ENCODE measurements around the gene RFC3.
A peak's percentile ranks its signal among the peaks of the same experiment; 100 is the strongest.

RFC3 gene

DNA sequence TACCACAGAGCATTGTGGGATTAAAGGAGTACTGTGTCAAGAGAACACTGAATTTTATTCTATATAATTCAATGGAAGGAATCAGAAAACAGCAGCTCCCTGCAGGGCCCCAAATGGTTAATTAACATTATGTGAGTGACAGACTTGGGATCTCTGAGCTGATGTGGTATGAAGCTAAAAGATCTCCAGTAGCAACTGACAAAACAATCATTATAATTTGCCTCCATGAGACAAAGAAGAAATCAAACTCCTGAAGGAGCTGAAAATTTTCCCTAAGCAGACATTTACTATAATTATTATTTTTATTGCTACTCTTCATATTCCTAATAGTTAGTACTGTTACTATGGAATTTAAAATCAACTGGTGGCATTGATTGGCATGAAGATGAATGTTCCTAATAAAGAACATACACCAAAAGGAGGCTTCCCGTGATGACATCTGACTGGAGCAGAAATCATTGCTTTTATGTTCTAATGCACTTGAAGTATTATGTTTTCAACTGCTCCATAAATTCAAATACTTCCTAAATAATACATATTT is 28.8 kb upstream of the RFC3 start:
- Histone ChIP-seq H3K4me1 (ENCODE audit: insufficient read depth, low read length) (peaks cover 22% of the 10 kb centered on the region), H3K9ac (ENCODE audit: low read depth, low read length) (no peak overlapping the region), H3K27ac (ENCODE audit: low read length) (no peak overlapping the region), H2AFZ (ENCODE audit: low read depth, low read length) (no peak overlapping the region), H4K20me1 (ENCODE audit: insufficient read depth, low read length) (no peaks in the 10 kb centered on the region), H3K4me3 (ENCODE audit: low read depth in 1 of 2, low read length in 2 of 2) (no peak overlapping the region), H3K79me2 (ENCODE audit: insufficient read depth, low read length) (no peaks in the 10 kb centered on the region), H3K36me3 (ENCODE audit: insufficient read depth, low read length) (no peaks in the 10 kb centered on the region), H3K27me3 (ENCODE audit: insufficient read depth, low read length, poor library complexity) (no peaks in the 10 kb centered on the region), H3K9me3 (ENCODE audit: insufficient read depth, low read length, severe bottlenecking) (peaks cover 2% of the 10 kb centered on the region), H3K4me2 (ENCODE audit: insufficient read depth, low read length) (no peak overlapping the region)
- DNase-seq (no peak), ATAC-seq (ENCODE audit: insufficient read depth, low read depth) (no peak)
- TF ChIP-seq, protein P1, sequence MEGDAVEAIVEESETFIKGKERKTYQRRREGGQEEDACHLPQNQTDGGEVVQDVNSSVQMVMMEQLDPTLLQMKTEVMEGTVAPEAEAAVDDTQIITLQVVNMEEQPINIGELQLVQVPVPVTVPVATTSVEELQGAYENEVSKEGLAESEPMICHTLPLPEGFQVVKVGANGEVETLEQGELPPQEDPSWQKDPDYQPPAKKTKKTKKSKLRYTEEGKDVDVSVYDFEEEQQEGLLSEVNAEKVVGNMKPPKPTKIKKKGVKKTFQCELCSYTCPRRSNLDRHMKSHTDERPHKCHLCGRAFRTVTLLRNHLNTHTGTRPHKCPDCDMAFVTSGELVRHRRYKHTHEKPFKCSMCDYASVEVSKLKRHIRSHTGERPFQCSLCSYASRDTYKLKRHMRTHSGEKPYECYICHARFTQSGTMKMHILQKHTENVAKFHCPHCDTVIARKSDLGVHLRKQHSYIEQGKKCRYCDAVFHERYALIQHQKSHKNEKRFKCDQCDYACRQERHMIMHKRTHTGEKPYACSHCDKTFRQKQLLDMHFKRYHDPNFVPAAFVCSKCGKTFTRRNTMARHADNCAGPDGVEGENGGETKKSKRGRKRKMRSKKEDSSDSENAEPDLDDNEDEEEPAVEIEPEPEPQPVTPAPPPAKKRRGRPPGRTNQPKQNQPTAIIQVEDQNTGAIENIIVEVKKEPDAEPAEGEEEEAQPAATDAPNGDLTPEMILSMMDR (IDR thresholded peaks at IDR 0.05; ENCODE audit: borderline replicate concordance, extremely low read depth, low read length, poor library complexity, severe bottlenecking) = no peak
- no peak for TF ChIP-seq EZH2 (IDR thresholded peaks at IDR 0.05; ENCODE audit: borderline replicate concordance, low read depth, low read length, severe bottlenecking)

DNA sequence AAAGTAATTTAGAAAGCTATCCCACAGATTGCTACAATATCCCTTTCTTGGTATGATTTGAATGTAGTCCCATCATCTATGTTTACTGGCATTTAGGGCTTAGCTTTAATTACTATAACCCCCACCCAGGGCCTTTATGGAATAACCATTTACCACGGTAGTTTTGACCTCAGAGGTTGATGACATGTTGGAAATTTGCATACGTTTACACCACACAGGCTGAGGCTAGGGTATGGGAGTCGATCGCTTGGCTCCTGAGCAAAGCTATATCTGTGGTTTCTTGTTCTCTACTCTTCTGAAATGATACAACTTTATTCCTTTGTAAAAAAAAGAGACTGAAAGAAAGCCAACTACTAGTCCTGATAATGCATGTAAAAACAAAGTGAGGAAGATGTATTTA is 28.2 kb upstream of the RFC3 start:
- H3K36me3 ChIP-seq (ENCODE audit: insufficient read depth, low read length) = no peaks in the 10 kb centered on the region
- no peaks in the 10 kb centered on the region for H3K9me3 ChIP-seq (ENCODE audit: insufficient read depth, low read length, severe bottlenecking)
- ATAC-seq (ENCODE audit: insufficient read depth, low read depth) = no peak
- no peak overlapping the region for H2AFZ ChIP-seq (ENCODE audit: low read depth, low read length)
- no peak overlapping the region for H3K4me2 ChIP-seq (ENCODE audit: insufficient read depth, low read length)
- no peaks in the 10 kb centered on the region for H3K27me3 ChIP-seq (ENCODE audit: insufficient read depth, low read length, poor library complexity)
- no peak for TF ChIP-seq EZH2 (IDR thresholded peaks at IDR 0.05; ENCODE audit: borderline replicate concordance, low read depth, low read length, severe bottlenecking)
- TF ChIP-seq, protein P1 (IDR thresholded peaks at IDR 0.05; ENCODE audit: borderline replicate concordance, extremely low read depth, low read length, poor library complexity, severe bottlenecking) = no peak
- no peak overlapping the region for H3K27ac ChIP-seq (ENCODE audit: low read length)
- H4K20me1 ChIP-seq (ENCODE audit: insufficient read depth, low read length) = no peaks in the 10 kb centered on the region
- H3K9ac ChIP-seq (ENCODE audit: low read depth, low read length) = no peak overlapping the region
- H3K4me3 ChIP-seq (ENCODE audit: low read depth in 1 of 2, low read length in 2 of 2) = no peak overlapping the region
- no peak for DNase-seq
- H3K79me2 ChIP-seq (ENCODE audit: insufficient read depth, low read length) = no peaks in the 10 kb centered on the region
- peaks cover 22% of the 10 kb centered on the region for H3K4me1 ChIP-seq (ENCODE audit: insufficient read depth, low read length)

DNA sequence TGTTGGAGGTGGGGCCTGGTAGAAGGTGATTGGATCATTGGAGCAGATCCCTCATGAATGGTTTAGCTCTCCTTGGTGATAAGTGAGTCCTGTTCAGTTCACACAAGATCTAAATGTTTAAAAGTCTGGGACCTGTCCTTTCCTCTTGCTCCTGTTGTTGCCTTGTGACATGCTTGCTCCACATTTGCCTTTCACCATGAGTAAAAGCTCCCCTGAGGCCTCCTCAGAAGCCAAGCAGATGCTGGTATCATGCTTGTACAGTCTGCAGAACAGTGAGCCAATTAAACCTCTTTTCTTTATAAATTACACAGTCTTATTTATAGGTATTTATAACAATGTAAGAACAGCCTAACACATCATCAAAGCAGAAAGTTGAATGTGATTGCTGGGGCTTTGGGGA is 24.2 kb upstream of the RFC3 start:
- H3K27ac ChIP-seq (ENCODE audit: low read length) = no peak overlapping the region
- no peak for TF ChIP-seq EZH2 (IDR thresholded peaks at IDR 0.05; ENCODE audit: borderline replicate concordance, low read depth, low read length, severe bottlenecking)
- TF ChIP-seq, protein P1 (IDR thresholded peaks at IDR 0.05; ENCODE audit: borderline replicate concordance, extremely low read depth, low read length, poor library complexity, severe bottlenecking) = no peak
- DNase-seq (no peak), ATAC-seq (ENCODE audit: insufficient read depth, low read depth) (no peak)
- no peaks in the 10 kb centered on the region for H3K27me3 ChIP-seq (ENCODE audit: insufficient read depth, low read length, poor library complexity)
- no peak overlapping the region for H3K9ac ChIP-seq (ENCODE audit: low read depth, low read length)
- H3K4me1 ChIP-seq (ENCODE audit: insufficient read depth, low read length) = no peaks in the 10 kb centered on the region
- no peaks in the 10 kb centered on the region for H3K9me3 ChIP-seq (ENCODE audit: insufficient read depth, low read length, severe bottlenecking)
- no peak overlapping the region for H2AFZ ChIP-seq (ENCODE audit: low read depth, low read length)
- no peaks in the 10 kb centered on the region for H4K20me1 ChIP-seq (ENCODE audit: insufficient read depth, low read length)
- no peak overlapping the region for H3K4me3 ChIP-seq (ENCODE audit: low read depth in 1 of 2, low read length in 2 of 2)
- H3K4me2 ChIP-seq (ENCODE audit: insufficient read depth, low read length) = no peak overlapping the region
- H3K79me2 ChIP-seq (ENCODE audit: insufficient read depth, low read length) = no peaks in the 10 kb centered on the region
- no peaks in the 10 kb centered on the region for H3K36me3 ChIP-seq (ENCODE audit: insufficient read depth, low read length)

DNA sequence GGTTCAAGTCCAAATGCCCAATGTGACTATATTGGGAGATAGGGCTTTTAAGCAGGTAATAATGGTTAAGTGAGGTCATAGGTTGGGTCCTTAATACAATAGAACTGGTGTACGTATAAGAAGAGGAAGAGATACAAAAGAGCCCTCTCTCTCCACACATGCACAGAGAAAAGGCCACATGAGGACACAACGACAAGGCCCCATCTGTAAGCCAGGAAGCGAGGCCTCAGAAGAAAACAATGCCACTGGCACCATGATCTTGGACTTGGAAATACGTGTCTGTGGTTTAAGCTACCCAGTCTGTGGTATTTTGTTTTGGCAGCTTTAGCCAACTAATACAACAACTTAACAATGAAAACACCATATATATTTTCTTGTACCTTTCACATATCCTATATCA is 23.4 kb upstream of the RFC3 start:
- H3K9me3 ChIP-seq (ENCODE audit: insufficient read depth, low read length, severe bottlenecking) = no peaks in the 10 kb centered on the region
- no peaks in the 10 kb centered on the region for H3K27me3 ChIP-seq (ENCODE audit: insufficient read depth, low read length, poor library complexity)
- TF ChIP-seq, protein P1 (IDR thresholded peaks at IDR 0.05; ENCODE audit: borderline replicate concordance, extremely low read depth, low read length, poor library complexity, severe bottlenecking) = no peak
- TF ChIP-seq EZH2 (IDR thresholded peaks at IDR 0.05; ENCODE audit: borderline replicate concordance, low read depth, low read length, severe bottlenecking) = no peak
- H3K4me3 ChIP-seq (ENCODE audit: low read depth in 1 of 2, low read length in 2 of 2) = no peak overlapping the region
- no peaks in the 10 kb centered on the region for H3K36me3 ChIP-seq (ENCODE audit: insufficient read depth, low read length)
- ATAC-seq (ENCODE audit: insufficient read depth, low read depth) (peak; percentile 48), DNase-seq (no peak)
- H3K27ac ChIP-seq (ENCODE audit: low read length) = no peak overlapping the region
- H3K79me2 ChIP-seq (ENCODE audit: insufficient read depth, low read length) = no peaks in the 10 kb centered on the region
- H3K4me1 ChIP-seq (ENCODE audit: insufficient read depth, low read length) = no peaks in the 10 kb centered on the region
- H4K20me1 ChIP-seq (ENCODE audit: insufficient read depth, low read length) = no peaks in the 10 kb centered on the region
- no peak overlapping the region for H3K9ac ChIP-seq (ENCODE audit: low read depth, low read length)
- H3K4me2 ChIP-seq (ENCODE audit: insufficient read depth, low read length) = no peak overlapping the region
- H2AFZ ChIP-seq (ENCODE audit: low read depth, low read length) = no peak overlapping the region
